H54 (cell line): ENCODE data around the gene RNASE12.
"Not testable (repeated sequence)": the region's sequence is repeated elsewhere in the genome, so short reads cannot be mapped to it uniquely, and the experiment has no call there.

ENCODE experiments used
- DNase-seq: peaks from one replicate; pipeline ENCODE4 v3.0.0; 2011; ENCODE audit warnings: low spot score, mixed read lengths; ENCODE audit not compliant: insufficient read length
- FAIRE-seq: peaks from 3 replicates; lab custom pipeline; 2011; peaks lifted over from hg19 to GRCh38; lab: Jason Lieb, UNC
- POLR2A ChIP-seq: IDR thresholded peaks from 2 replicates; pipeline ENCODE4 v1.6.1; 2011; ENCODE audit warnings: low read depth, mild to moderate bottlenecking, low read length

The RNASE12 gene

DNA sequence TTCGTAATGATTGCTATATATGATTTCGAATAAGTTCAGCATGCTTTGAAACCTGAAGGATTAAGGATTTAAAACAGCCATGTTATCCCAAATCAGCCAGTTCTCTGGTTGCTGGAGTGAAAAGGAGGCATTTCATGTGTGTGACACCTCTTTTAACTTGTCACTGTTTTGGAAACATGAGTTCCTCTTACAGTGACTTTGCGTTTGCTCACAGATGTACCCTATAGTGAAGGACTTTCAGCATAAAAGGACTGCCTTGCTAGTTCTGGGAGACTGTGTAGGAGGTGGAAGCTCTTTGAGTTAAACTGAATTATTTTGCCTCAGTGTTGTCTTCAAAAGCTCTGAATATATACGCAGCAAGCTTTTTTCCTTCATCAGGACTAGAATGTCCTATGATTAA lies 10.9 kb downstream of the RNASE12 start:
- no peak for TF ChIP-seq POLR2A
- DNase-seq: no peak
- no peak for FAIRE-seq

- DNase-seq (no peak), FAIRE-seq (no peak)
- no peak for TF ChIP-seq POLR2A
Measured at GRCh38 chr14:20578784-20579502, 12.2 kb downstream of the RNASE12 start.

GRCh38 chr14:20578325-20578724 lies 12.9 kb downstream of the RNASE12 start:
- DNase-seq (no peak), FAIRE-seq (no peak)
- no peak for TF ChIP-seq POLR2A

DNA sequence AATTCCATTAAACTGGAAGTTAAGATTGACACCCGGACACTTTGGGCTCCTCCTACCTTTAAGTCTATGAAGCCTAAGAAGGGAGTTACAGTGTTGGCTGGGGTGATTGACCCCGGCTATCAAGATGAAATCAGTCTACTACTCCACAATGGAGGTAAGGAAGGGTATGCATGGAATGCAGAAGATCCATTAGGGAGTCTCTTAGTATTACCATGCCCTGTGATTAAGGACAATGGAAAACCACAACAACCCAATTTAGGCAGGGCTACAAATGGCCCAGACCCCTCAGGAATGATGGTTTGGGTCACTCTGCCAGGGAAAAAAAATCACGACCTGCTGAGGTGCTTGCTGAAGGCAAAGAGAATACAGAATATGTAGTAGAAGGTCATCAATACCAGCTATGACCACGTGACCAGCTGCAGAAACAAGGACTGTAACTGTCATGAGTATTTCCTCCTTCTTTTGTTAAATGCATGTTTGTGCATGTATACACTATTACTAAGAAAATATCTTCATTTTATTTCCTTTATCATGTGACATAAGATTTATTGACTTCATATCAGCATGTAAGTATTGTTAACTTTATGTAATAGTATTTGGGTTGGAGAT lies 18.7 kb downstream of the RNASE12 start:
- not testable (repeated sequence) for DNase-seq, FAIRE-seq

GRCh38 chr14:20570720-20571119 lies 20.5 kb downstream of the RNASE12 start:
- FAIRE-seq, DNase-seq: not testable (repeated sequence)

- FAIRE-seq, DNase-seq: not testable (repeated sequence)
Measured at GRCh38 chr14:20569865-20570264, 21.3 kb downstream of the RNASE12 start.

GRCh38 chr14:20569066-20569465 lies 22.1 kb downstream of the RNASE12 start:
- FAIRE-seq (no peak), DNase-seq (no peak)
- no peak for TF ChIP-seq POLR2A

- FAIRE-seq: no peak
- no peak for DNase-seq
- TF ChIP-seq POLR2A: no peak
Measured at GRCh38 chr14:20568393-20568792, 22.8 kb downstream of the RNASE12 start.

DNA sequence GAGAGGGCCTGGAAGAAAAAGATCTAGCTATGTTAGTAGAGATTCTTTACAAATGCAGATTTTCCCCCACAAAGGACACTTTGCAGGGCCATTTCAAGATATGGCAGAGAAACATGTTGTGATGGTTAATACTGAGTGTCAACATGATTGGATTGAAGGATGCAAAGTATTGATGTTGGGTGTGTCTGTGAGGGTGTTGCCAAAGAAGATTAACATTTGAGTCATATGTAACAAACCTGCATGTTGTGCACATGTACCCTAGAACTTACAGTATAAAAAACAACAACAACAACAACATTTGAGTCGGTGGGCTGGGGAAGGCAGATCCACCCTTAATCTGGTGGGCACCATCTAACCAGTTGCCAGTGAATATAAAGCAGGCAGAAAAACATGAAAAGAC lies 24.0 kb downstream of the RNASE12 start:
- not testable (repeated sequence) for FAIRE-seq, DNase-seq

GRCh38 chr14:20564501-20564997 lies 26.6 kb downstream of the RNASE12 start:
- no peak for TF ChIP-seq POLR2A
- DNase-seq (no peak), FAIRE-seq (no peak)

GRCh38 chr14:20563971-20564370 lies 27.2 kb downstream of the RNASE12 start:
- FAIRE-seq: no peak
- no peak for DNase-seq
- no peak for TF ChIP-seq POLR2A

DNA sequence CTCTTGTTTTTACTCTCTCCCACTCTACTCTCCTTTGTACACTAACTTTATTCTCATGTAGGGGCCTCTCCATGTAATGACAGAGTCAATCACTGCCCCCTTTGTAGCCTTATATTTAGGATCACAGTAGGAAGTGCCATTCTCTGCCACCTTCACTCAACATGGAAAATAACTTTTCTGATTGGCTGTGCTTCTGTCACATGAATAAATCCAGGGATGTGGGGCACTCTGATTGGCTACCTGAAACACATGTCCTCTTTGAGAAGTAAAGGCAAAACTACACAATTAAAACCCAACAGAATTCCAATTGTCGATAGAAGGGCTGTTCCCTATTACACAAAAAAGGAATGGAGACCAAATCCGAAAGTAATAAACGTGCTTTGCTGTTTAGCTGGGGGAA lies 30.2 kb downstream of the RNASE12 start, which contains the start of gene RNASE9:
RNASE9 (minus strand) TSS at position 87 of the 400 bp plus-strand sequence.
- no peak for TF ChIP-seq POLR2A
- FAIRE-seq (no peak), DNase-seq (no peak)

GRCh38 chr14:20559461-20559904 lies 31.7 kb downstream of the RNASE12 start:
- DNase-seq: no peak
- TF ChIP-seq POLR2A: no peak
- FAIRE-seq: no peak

- no peak for FAIRE-seq
- TF ChIP-seq POLR2A: no peak
- DNase-seq: no peak
Measured at GRCh38 chr14:20557212-20557542, 34.0 kb downstream of the RNASE12 start.
